ENCODE results near the gene INHA.

INHA gene

GRCh38 chr2:219567791-219568361 is 4.2 kb upstream of the INHA start:
- in situ Hi-C loops (cut with HindIII; ENCODE audit: low pct_ligation_motif_present, low sequenced_read_pairs): no loop called here
- no peak for DNase-seq
- Histone ChIP-seq H3K36me3 (replicated peaks) (no peaks in the 10 kb centered on the region), H3K27me3 (replicated peaks) (no peaks in the 10 kb centered on the region), H3K4me3 (ENCODE audit: low read depth, low read length) (no peak overlapping the region), H3K27ac (no peak overlapping the region)
- no peak for TF ChIP-seq CTCF (IDR thresholded peaks at IDR 0.05; ENCODE audit: low read depth, low read length, missing control alignments)

GRCh38 chr2:219569041-219569440 is 3.1 kb upstream of the INHA start:
- H3K27me3 ChIP-seq (replicated peaks): no peaks in the 10 kb centered on the region
- no peak overlapping the region for H3K4me3 ChIP-seq (ENCODE audit: low read depth, low read length)
- DNase-seq: no peak
- TF ChIP-seq CTCF (IDR thresholded peaks at IDR 0.05; ENCODE audit: low read depth, low read length, missing control alignments): no peak
- no peak overlapping the region for H3K27ac ChIP-seq
- in situ Hi-C loops (cut with HindIII; ENCODE audit: low pct_ligation_motif_present, low sequenced_read_pairs): no loop called here
- no peaks in the 10 kb centered on the region for H3K36me3 ChIP-seq (replicated peaks)

GRCh38 chr2:219569635-219570034 is 2.5 kb upstream of the INHA start:
- Histone ChIP-seq H3K27ac (no peak overlapping the region), H3K27me3 (replicated peaks) (no peaks in the 10 kb centered on the region), H3K4me3 (ENCODE audit: low read depth, low read length) (peak overlapping the region; percentile 66), H3K36me3 (replicated peaks) (no peaks in the 10 kb centered on the region)
- no peak for TF ChIP-seq CTCF (IDR thresholded peaks at IDR 0.05; ENCODE audit: low read depth, low read length, missing control alignments)
- no peak for DNase-seq
- in situ Hi-C loops (cut with HindIII; ENCODE audit: low pct_ligation_motif_present, low sequenced_read_pairs): no loop called here

GRCh38 chr2:219570194-219570923 is 1.8 kb upstream of the INHA start:
- in situ Hi-C loops (cut with HindIII; ENCODE audit: low pct_ligation_motif_present, low sequenced_read_pairs): no loop called here
- Histone ChIP-seq H3K27me3 (replicated peaks) (no peaks in the 10 kb centered on the region), H3K27ac (no peak overlapping the region), H3K36me3 (replicated peaks) (no peaks in the 10 kb centered on the region), H3K4me3 (ENCODE audit: low read depth, low read length) (peak overlapping the region; percentile 66)
- DNase-seq: no peak
- TF ChIP-seq CTCF (IDR thresholded peaks at IDR 0.05; ENCODE audit: low read depth, low read length, missing control alignments): no peak

GRCh38 chr2:219570924-219571310 is 1.2 kb upstream of the INHA start:
- Histone ChIP-seq H3K27ac (no peak overlapping the region), H3K4me3 (ENCODE audit: low read depth, low read length) (peak overlapping the region; percentile 66), H3K36me3 (replicated peaks) (no peaks in the 10 kb centered on the region), H3K27me3 (replicated peaks) (no peaks in the 10 kb centered on the region)
- TF ChIP-seq CTCF (IDR thresholded peaks at IDR 0.05; ENCODE audit: low read depth, low read length, missing control alignments): no peak
- DNase-seq: no peak
- in situ Hi-C loops (cut with HindIII; ENCODE audit: low pct_ligation_motif_present, low sequenced_read_pairs): no loop called here
